HG03103 (cell line): ENCODE measurements around the gene DRGX.

Experiments
- ATAC-seq: cut with Tn5 transposase; IDR thresholded peaks from one replicate; pipeline ENCODE4 v1.9.1; 2021; ENCODE audit warnings: low read depth; ENCODE audit not compliant: unreplicated experiment

Gene DRGX

DNA sequence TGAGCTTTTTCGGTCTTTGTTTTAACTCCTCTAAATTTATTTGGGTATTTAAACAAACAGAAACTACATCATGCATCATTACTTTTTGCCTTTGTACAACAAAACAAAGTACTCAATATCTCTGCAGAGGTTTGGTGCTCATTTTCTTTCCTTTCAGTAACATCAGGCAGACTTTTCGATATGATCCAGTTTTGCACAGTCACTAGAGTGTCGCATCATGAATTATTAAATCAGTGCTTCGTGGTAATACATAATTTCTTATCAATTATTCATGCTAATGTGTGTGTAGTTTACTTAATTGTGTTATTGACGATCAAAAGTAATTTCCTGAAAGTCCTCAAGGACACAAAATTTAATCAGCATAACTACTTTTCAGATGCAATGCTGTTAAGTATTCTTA, 31.8 kb downstream of the DRGX start:
- no peak for ATAC-seq

DNA sequence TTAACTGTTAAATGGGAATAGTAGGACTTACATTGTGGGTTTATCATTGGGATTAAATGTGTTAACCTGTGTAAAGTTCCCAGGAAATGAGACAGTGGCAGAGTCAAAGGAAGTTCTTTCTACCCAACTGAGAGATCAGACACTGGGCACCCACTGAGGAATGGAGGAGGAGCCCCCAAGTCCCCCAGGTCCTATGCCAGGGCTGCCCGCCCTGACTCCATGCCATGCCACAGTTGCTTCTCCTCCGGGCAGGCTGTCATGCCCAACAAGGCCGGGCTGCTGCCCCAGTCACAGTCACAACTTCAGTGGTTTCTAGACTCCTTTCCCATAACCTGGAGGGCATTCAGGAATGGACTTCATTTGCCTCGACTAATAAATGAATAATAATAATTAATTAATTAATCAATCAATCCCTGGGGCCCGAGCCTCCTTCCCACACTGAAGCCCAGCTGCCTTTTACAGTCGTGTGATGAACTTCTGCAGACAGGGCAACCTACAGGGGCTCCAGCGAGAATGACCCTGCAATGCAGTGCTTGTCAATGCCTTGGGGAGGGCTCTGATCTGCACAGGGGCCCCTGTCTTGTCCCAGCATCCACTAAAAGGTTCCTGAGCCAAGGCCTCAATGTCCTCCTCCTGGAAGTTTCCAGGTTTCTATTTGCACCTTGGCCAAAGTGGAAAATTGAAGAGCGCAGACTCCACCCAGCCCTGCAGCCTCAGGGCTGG, 32.4 kb downstream of the DRGX start:
- ATAC-seq = no peak

DNA sequence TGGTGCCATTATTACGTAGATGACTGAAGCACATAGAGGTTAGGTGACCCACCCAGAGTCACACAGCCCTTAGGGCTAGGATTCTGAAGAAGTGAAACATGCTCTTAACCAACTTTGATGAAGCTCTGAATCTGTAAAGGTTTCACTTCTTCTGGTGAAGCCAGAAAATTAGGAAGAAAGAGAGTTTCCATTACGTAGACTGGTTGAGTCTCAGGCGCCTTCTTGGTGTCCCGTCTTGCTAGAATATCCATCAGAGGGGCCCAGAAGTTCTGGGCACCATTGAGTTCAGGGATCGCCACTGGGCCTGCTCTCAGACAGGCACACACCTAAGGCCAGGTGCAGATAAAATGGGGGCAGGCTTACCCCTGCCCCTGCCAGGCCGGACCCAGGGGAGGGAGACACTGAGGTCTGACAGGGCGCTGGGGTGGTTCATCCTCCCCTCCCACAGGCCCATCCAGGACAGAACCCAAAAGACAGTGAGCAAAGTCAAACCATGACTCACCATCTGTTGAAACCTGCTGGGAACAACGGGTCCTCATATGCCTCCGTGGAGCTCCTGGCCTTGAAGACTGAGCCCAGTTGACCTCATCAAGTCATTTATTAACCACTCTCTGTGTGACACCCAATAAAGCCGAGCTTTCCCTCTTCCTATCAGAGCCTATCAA, 33.2 kb downstream of the DRGX start:
- ATAC-seq = peak; percentile 96

DNA sequence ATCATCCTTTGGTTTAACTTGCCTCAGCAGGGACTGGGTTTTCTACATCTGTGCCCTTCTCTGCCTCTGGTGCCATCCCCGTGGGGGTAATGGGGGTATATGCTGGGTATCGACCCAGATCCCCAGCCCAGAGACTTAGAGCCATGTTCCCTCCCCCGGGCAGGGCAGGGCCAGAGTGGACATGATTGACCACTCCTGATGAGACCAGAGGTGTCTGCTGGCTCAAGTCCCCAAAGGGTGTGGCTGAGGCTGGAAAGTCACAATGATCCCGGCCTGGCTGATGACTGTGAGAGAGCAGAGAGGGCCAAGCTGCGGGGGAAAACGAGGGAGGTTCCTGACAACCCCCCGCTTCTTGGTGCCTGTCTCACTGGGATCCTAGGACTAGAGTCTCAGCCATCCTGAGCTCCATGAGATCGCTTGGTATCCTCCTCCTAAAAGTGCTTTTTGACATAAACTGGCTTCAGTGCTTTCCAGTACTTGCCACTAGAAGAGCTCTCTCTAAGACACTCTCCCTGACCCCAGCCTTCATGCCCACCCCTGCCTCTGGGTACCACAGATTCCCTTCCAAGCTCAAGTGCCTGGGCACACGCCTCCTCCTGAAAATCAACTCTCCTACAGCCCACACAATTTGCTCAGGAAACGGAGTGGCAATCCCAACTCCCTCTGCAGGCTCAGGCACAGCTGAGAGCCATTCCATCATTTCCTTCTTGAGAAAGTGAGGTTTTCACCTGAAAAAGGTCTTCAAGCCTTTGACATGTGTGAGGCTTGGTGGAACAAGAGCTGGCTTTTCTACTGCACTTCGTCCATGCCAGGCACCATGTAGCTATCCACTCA, 33.9 kb downstream of the DRGX start:
- no peak for ATAC-seq

DNA sequence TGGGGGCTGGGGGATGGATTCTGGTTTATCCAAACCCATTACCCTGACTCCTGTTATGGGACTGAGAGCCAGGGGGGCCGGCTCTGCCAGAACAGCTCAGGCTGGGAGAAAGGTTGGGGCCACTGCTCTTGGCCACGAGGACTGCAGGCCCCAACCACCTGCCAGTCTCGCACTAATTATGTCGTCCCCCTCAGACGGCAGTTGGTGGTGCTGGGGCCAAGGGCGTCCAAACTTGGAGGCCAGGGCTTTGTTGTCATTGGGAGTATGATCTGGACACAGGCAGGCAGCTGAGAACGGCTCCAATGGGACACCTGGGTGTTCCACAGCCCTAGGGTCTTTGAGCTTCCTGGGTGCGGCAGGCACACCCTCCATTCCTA, 34.7 kb downstream of the DRGX start:
- no peak for ATAC-seq

DNA sequence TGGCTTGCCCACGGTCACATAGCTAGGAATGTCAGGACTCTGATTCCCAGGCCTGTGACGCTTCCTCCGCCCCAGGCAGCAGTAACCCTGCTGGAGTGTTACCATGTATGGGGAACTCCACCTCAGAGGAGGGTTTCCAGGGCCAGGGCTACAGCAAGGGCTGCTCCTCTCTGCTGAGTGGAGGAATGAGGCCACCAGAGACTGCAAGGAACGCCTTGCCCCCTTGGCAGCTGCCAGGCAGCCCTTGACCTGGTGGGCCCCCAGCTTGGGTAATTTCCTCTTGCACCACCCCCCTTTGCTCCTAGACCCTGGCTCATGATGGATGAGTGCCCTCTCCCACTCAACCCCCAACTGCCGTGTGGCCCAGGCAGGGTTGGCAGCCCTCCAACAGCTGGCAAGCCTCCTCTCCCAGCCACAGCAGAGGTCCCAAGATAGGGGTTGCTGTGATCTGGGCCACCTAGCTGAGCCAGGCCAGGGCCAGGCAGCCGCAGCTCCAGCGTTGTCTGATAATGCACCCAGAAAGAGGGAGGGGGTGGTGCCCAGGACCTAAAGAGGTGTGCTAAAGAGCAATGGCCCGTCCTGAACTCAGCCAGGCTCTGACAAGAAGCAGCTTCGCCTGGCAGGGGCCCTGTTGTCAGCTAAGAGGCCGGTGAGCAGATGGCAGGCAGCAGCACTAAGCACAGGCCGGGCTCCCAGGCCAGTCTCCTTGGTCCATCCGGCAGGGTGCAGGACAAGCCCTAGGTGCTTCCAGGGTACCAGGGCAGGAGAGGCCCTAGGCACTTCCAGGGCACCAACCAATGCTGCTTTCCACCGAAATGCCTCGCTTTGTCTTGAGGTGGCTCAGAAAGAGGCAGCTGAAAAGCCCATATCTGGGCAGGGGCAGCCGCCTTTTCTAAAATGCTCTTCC, 35.4 kb downstream of the DRGX start:
- ATAC-seq = no peak

DNA sequence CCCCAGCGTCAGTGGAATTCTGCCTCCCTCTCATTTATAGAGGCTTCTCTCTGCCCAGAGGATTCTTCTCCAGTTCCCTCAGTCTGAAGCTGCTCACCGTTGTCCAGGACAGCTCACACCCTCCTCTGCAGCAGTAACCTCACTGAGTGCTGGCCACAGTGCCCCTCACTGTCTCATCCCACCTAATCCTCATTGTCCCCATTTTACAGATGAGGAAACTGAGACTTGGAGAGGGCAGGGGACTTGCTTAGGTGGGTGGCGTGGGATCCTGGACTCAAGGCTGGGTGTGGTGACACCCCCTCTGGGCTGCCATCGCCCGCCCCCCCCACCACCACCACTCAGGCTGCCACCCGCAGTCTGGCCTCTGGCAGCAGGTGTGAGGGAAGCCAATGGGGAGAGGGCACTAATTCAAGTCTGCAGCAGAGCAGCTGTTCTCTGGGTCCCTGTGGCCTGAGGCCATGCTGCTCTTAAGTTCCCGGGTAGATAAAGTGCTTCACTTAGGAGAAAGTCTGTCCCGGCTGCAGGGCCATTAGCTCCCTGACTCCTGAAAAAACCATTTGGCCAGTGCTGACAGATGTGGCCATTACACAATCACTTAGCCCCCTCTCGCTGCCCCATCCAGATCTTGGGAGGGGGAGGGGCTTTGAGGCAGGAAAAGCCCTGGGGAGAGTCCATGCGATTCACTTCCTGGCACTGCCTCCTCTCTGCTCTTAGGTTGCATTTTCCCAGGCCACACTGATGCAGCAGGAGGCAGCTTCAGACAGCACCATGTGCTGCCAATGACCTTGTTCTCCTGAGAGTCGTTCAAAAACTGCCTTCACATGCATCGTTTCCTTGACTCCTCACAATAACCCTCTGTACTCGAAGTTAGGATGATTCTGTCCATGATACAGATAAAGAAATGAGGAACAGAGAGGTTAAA, 36.3 kb downstream of the DRGX start:
- ATAC-seq = no peak

DNA sequence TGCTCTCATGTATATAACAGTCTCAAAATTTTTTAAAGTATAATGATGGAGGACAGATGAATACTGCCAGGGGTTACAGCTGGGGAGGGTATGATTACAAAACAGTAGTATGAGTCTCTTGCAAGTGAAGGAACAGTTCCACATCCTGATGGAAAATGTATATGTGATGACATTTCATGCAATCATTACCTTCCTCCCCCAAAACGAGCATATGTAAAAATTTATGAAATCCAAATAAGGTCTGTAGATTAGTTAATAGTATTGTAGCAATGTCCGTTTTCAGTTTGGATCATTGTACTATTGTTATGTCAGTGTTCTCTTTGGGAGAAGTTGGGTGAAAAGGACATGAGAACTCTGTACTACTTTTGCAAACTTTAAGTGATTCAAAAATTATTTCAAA, 38.0 kb downstream of the DRGX start:
- ATAC-seq = no peak

DNA sequence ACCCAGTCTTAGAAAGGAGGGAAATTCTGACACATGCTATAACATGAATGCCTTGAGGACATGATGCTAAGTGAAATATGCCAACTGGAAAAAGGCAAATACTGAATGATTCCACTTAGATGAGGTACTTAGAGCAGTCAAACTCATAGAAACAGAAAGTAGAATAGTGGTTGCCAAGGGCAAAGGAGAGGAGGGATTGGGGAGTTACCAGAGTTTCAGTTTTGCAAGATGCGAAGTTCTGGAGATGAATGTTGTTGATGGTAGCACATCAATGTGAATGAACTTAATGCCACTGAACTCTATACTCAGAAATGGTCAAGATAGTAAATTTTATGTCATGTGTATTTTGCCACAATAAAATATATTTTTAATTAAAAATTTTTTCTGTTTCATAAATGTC, 38.9 kb downstream of the DRGX start:
- no peak for ATAC-seq

DNA sequence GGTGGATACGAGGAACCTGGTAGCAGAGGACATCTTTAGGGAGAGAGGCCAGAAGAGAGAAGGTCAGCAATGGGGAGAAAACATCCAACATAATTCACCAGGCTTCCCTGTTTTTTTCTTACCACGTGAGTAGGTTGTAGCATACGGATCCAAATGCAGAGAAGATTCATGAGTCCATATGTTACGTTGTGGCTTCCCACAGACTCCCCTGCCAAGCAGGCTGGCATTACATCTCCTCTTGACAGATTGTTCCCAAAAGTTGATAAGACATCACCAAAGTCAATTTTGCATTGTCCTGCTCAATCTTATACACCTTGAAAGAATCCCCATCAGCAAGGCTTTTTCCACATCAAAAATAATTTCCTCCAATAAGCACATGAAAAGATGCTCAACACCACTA, 39.7 kb downstream of the DRGX start:
- ATAC-seq = no peak

DNA sequence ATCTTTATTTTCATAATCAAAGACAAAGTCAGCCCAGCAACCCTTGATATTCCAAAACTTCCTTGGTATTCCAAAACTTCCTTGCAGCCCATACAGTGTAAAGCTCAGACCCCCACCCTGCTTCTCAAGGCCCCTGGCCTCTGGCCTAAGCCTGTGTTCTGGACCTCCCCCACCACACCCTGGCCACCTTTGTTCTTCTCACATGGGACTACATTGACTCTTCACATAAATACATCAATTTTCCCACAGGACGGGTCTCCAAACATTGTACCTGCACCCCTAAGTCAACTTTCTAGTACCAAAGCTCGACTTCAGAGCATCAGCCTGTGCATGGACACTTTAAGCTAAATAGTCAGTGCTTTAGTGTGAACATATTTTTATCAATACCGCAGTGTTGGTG, 40.7 kb downstream of the DRGX start:
- ATAC-seq = no peak

DNA sequence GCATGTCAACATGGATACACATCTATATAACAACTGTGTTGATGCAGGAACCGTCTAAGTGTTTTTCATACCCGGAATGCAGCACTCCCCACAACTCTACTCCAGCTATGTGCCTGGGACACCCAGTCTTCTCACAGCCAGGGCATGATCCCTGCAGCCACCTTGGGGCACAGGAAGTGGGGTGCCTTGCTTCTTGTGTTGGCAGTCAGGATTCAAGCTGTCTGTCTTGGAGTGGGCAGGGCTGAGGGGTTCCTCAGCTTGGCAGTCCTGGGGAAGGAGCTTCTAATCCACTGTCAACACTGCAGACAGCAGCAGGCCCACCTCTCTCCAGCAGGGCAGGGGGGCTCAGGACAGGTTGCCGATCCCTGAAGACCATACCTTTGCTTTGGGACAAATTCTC, 41.3 kb downstream of the DRGX start:
- no peak for ATAC-seq

DNA sequence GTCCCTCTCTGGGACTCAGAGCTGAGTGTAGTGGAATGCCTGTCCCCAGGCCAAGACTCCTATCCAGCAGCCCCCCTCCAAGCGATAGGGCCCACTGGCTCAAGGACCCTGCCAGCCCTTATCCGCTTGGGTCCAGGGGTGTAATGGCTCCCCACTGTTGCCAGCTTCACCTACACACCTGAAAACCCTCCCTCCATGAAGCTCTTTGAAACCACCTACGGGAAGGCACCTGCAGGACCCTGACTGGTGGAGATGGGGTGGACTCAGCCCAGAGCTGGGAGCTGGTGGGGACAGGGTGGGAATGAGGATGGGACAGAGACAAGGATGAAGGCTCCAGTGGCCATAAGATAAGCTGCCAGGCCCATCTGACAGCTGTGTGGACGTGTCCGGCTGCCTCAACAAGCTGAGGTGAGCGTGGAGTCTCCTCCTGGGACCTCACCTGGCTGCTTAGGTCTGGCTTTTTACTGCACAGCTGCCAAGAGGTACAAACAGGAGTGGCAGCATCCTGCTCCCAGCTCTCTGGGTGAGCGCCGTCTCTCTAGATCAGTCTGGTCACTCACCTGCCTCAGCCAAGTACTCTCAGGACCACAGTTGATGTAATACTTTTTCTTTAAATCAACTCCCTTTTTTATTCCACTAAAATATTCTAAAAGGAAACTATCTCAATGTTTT, 41.9 kb downstream of the DRGX start:
- no peak for ATAC-seq

DNA sequence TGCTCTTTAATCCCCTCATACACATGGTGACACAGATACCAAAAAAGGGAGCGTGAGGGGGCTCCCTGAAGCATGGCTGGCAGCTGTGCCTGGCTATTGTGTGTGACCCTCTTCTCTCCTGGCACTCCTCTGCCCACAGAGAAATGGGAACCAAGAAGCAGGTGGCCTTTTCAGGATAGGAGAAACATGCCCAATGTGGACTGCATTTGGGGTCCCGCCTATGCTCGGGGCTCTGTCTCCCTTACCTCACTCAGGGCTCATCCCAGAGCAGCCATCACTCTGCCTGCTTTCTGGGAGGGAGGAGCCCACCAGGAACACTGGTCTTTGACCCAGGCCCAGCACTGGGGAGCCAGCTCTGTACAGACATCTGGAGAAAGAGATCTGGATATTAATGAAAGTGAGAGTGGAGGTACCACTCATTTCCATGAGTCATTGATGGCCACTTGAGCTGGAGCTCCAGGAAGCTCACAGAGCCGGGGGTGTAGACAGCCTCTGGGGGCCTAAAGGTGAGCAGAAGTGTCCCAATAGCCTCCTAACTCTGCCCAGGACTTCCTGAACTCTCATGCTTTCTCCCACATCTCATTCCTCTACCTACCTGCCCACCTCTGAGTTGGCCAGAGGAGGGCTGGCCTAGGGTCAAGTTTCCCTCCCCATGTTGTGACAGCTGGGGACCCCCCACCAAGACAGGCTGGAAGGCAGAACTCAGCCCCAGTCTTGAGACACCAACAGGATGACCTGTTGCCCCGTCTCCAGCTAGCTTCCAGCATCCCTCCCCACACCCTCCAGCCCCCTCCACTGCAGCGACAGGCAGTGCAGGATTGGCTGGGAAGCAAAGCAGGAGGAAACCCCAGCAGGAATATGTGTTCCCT, 42.6 kb downstream of the DRGX start:
- ATAC-seq = no peak

DNA sequence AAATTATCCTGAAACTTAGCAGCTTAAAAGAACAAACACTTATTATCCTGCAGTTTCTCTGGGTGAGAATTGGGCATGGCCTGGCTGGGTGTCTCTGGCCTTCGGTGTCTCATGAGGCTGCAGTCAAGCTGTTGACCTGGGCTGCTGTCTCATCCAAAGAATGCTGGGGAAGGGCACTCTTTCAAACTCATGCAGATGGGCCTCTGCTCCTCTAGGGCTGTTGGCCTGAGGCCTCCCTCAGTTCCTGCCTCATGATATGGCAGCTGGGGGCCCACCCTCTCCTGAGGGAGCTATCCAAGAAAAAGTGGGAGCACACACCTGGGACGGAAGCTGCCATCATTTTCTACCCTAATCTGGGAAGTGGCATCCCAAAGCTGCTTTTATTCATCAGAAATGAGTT, 43.6 kb downstream of the DRGX start:
- ATAC-seq = no peak

DNA sequence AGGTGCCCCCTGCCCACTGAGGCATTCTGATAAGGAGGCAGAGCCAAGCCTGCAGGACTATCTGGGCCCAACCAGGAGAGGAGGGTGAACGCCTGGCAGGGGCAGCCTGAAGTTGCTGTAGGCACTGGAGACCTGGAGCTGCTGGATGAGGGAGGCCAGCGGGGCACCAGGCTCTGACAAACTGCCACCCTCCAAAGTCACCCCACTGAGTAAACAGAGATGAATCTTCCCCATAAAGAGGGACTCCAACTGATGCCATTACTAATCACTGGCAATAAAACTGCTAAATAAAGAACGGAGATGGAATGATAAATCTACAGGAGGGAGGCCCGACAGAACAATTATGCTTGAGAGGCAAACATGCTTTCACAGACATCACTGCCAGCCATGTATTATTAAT, 44.2 kb downstream of the DRGX start:
- no peak for ATAC-seq

DNA sequence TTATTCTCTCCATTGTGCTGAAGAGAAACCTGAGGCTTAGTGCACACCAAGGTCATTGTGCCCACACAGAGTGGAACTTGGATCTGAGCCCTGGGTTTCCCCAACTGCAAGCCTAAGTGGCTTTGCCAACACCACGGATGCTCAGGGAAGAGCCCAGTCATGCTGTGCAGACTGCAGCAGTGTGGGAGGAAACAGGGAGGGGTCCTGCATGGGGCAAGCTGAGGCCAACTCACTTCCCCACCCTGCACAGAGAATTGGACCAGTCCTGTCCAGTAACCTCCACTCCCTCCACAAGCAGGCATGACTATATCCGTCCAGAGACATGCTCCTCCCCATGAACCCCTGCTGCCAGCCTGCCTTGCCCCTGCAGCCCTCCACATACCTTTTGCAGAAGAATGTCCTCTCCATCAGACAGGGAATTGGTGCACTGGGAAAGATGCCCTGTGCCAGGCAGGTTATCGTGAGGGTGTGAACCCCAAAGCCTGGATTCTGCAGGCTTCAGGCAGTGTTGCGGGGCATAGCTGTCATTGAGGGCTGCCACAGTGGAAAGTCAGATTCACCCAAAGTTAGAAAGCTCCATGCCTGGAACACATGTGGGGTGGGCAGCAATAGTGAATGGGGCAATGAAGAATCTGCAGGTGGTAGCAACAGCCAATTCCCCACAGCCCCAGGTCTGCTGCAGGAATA, 44.9 kb downstream of the DRGX start:
- no peak for ATAC-seq

DNA sequence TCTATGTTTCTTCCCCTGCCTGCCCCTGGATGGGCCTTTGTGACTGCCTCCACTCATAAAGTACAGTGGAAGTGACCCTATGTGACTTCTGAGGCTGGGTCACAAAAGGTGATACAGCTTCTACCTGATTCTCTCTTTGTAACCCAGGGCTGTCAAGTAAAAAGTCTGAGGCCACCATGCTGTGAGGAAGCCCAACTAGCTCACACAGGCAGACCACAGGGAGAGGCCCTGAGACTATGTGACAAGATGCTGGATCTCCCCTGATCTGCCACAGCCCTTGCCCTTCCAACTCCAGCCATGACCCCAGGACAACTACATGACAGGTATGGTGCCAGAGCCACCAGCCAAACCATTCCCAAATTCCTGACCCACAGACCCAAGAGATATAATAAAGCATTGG, 45.8 kb downstream of the DRGX start:
- no peak for ATAC-seq
